Chondrocyte (in vitro differentiated cells): ENCODE measurements around the gene CTIF. TPM values are rescaled to one million over a fixed set of nuclear protein-coding genes. Genes with fewer than 3 reads are reported as not detected.
A peak's percentile ranks its signal among the peaks of the same experiment; 100 is the strongest.

Source experiments
- DNase-seq: peaks from one replicate; pipeline ENCODE4 v3.0.0; 2021; ENCODE audit warnings: mixed read lengths, low spot score
- H3K27ac Mint-ChIP-seq: one replicate; pipeline ENCODE4 v1.8.0; 2021; ENCODE audit warnings: mild to moderate bottlenecking, moderate library complexity, mixed read lengths; ENCODE audit not compliant: unreplicated experiment
- H3K27me3 Mint-ChIP-seq: 2 replicates; pipeline ENCODE4 v1.8.0; 2021; ENCODE audit warnings: low read depth, mixed read lengths
- H3K36me3 Mint-ChIP-seq: 2 replicates; pipeline ENCODE4 v1.8.0; 2021; ENCODE audit warnings: low read depth, mixed read lengths
- H3K4me1 Mint-ChIP-seq: 2 replicates; pipeline ENCODE4 v1.8.0; 2021; ENCODE audit warnings: low read depth, mild to moderate bottlenecking, mixed read lengths
- H3K4me3 Mint-ChIP-seq: one replicate; pipeline ENCODE4 v1.8.0; 2021; ENCODE audit warnings: mild to moderate bottlenecking, moderate library complexity, mixed read lengths; ENCODE audit not compliant: unreplicated experiment
- H3K9me3 Mint-ChIP-seq: 2 replicates; pipeline ENCODE4 v1.8.0; 2021; ENCODE audit warnings: low read depth, mixed read lengths
- total RNA-seq: library from RNA; stranded (reverse); gene quantifications from 3 replicates; pipeline ENCODE4 v1.2.1, GENCODE V29; 2021
- TF ChIP-seq, protein P1 (sequence below): fragments of 200-600 bp; sonication (generic); IDR thresholded peaks from 2 replicates; pipeline ENCODE4 v1.5.0; 2021; ENCODE audit warnings: antibody characterized with exemption, mild to moderate bottlenecking, moderate library complexity

CTIF gene
- total RNA-seq, 1 donor from 2014 or later = 184 TPM

DNA sequence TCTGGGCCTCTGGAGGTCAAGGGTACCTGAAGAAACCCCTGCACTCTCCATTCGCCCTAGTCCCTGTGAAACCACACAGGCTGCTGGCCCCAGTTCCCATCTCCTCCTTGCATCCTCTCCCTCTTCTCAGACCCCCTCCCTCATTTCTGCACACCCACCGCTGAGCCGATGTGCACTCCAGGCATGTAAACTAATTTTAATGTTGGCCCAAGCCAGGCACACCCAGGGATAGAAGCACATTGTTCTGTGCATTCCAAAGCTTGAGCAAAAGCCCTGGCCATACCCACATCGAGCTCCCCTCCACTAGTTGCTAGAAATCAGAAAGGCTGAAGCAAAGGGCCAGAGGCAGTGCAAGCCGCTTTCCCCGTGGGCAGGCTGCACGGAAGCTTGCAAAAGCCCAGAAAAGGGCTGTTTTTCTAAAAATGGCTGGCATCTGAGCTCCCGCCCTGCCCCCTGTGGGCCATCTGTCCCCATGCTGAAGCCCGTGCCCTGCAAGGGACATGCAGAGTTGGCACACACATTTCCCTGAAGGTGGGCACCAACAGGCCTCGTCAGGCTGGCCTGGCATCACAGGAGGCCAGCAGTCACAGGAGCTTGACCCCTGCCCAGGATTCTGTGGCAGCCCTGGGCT lies 230.3 kb downstream of the CTIF start:
- no peaks in the 10 kb centered on the region for H3K27me3 Mint-ChIP-seq
- TF ChIP-seq, protein P1, sequence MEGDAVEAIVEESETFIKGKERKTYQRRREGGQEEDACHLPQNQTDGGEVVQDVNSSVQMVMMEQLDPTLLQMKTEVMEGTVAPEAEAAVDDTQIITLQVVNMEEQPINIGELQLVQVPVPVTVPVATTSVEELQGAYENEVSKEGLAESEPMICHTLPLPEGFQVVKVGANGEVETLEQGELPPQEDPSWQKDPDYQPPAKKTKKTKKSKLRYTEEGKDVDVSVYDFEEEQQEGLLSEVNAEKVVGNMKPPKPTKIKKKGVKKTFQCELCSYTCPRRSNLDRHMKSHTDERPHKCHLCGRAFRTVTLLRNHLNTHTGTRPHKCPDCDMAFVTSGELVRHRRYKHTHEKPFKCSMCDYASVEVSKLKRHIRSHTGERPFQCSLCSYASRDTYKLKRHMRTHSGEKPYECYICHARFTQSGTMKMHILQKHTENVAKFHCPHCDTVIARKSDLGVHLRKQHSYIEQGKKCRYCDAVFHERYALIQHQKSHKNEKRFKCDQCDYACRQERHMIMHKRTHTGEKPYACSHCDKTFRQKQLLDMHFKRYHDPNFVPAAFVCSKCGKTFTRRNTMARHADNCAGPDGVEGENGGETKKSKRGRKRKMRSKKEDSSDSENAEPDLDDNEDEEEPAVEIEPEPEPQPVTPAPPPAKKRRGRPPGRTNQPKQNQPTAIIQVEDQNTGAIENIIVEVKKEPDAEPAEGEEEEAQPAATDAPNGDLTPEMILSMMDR = peak; percentile 39
- H3K27ac Mint-ChIP-seq = peak overlapping the region; percentile 3
- no peaks in the 10 kb centered on the region for H3K9me3 Mint-ChIP-seq
- no peak overlapping the region for H3K4me3 Mint-ChIP-seq
- H3K36me3 Mint-ChIP-seq = peaks cover 35% of the 10 kb centered on the region
- peaks cover 37% of the 10 kb centered on the region for H3K4me1 Mint-ChIP-seq
- DNase-seq = no peak

- DNase-seq = no peak
- Mint-ChIP-seq H3K4me3 (no peak overlapping the region), H3K9me3 (no peaks in the 10 kb centered on the region), H3K27ac (no peak overlapping the region), H3K4me1 (peaks cover 39% of the 10 kb centered on the region), H3K27me3 (no peaks in the 10 kb centered on the region), H3K36me3 (peaks cover 36% of the 10 kb centered on the region)
- TF ChIP-seq, protein P1 = no peak
Measured at GRCh38 chr18:48770243-48770642, 231.4 kb downstream of the CTIF start.

DNA sequence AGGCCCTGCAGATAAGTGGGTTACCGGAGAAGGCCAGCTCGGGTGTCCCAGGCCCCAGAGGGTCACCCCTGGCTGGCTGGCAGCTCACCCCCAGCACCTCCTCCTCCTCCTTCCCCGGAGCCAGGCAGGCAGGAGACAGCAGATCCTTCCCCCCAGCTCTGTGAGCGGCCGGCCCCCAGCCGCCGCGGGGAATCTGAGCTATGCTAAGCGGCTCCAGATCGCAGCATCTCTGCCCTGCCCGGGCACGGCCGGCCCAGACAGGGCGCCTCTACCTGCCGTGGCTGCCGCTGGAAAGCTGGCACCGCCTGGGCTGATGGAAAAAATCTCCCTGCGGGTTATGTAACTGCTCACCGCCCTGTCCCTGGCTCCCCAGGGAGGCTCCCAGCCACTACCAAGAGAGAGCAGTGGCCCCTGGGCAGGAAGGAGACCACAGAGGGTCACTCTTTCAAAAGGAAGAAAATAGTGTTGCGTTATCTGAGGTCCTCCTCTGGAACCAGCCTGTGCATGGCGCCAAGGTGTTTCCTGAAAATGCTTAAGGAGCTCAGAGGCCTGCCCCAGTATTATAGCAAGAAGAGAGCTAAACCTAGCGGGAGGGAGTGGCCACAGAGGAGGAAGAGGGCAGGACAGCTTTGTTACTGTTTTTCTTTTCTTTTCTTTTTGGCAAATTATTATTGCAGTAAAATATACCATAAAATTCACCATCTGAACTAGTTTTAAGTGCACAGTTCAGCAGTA lies 233.0 kb downstream of the CTIF start:
- TF ChIP-seq, protein P1 = no peak
- Mint-ChIP-seq H3K36me3 (peaks cover 35% of the 10 kb centered on the region), H3K4me3 (no peak overlapping the region), H3K27me3 (no peaks in the 10 kb centered on the region), H3K4me1 (peaks cover 37% of the 10 kb centered on the region), H3K9me3 (no peaks in the 10 kb centered on the region), H3K27ac (peak overlapping the region; percentile 51)
- DNase-seq = no peak

GRCh38 chr18:48772457-48772856 lies 233.6 kb downstream of the CTIF start:
- H3K4me1 Mint-ChIP-seq = peaks cover 35% of the 10 kb centered on the region
- TF ChIP-seq, protein P1 = no peak

DNA sequence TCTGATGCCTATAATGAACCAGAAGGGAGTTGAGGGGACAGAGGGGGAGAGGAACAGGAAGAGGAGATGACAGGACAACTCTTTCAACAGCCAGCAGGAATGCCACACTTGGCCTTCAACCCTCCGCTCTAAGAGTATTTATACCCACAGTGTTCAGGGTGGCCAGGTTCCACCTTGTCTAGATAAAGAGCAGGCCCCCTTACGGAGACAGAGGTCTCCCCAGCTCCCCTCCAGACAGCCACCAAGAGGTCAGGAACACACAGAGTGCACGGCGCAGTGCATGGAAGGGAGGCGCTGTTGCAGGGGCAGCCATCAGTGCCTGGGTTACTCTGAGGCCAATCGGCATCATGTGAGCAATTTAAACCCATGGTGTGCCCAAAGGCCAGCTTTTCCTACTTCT lies 235.0 kb downstream of the CTIF start:
- no peak overlapping the region for H3K4me3 Mint-ChIP-seq
- H3K27me3 Mint-ChIP-seq = no peaks in the 10 kb centered on the region
- H3K4me1 Mint-ChIP-seq = peaks cover 41% of the 10 kb centered on the region
- TF ChIP-seq, protein P1 = no peak
- no peak overlapping the region for H3K27ac Mint-ChIP-seq
- H3K9me3 Mint-ChIP-seq = no peaks in the 10 kb centered on the region
- peaks cover 32% of the 10 kb centered on the region for H3K36me3 Mint-ChIP-seq
- DNase-seq = no peak

More at GRCh38 chr18:48772457-48772856, 233.6 kb downstream of the CTIF start:
- Mint-ChIP-seq H3K27me3 (no peaks in the 10 kb centered on the region), H3K36me3 (peaks cover 33% of the 10 kb centered on the region), H3K4me3 (no peak overlapping the region), H3K27ac (no peak overlapping the region), H3K9me3 (no peaks in the 10 kb centered on the region)
- DNase-seq = no peak
